ENCODE data around the gene SV2B. TPM values are rescaled to one million over a fixed set of nuclear protein-coding genes. Genes with fewer than 3 reads are reported as not detected.

SV2B gene
- total and polyA plus RNA-seq, 8 donors, result 0.06 to 1.7 (median 0.23) TPM; not detected in 3

GRCh38 chr15:91275844-91276243 is 175.8 kb downstream of the SV2B start:
- TF ChIP-seq EP300 (IDR thresholded peaks at IDR 0.05) (no peak), POLR2A (IDR thresholded peaks at IDR 0.05) (no peak), CTCF (IDR thresholded peaks at IDR 0.05) (no peak), POLR2AphosphoS5 (IDR thresholded peaks at IDR 0.05) (no peak)
- H3K27me3 ChIP-seq, result peaks cover 0 to 8% (median 0%) of the 10 kb centered on the region in 3 donors
- no peak overlapping the region for H3K4me3 ChIP-seq
- no peak for DNase-seq
- peaks cover 0 to 10% (median 2%) of the 10 kb centered on the region in 4 donors for H3K9me3 ChIP-seq
- 86 to 100% (median 94%) methylated on average over 1 of the region's 1 CpG for WGBS, 5 donors
- no peak overlapping the region for H3K27ac ChIP-seq
- H3K4me1 ChIP-seq, result peaks cover 0 to 6% (median 0%) of the 10 kb centered on the region in 4 donors
- intact Hi-C loops (cut with DNase I; ENCODE audit: low total_unique reads), result no loop called here
- H3K36me3 ChIP-seq, result no peaks in the 10 kb centered on the region

- peaks cover 0 to 10% (median 2%) of the 10 kb centered on the region in 4 donors for H3K9me3 ChIP-seq
- WGBS, 5 donors, result 86 to 91% (median 91%) methylated on average over 2 of the region's 2 CpGs
- no peak overlapping the region for H3K4me3 ChIP-seq
- H3K36me3 ChIP-seq, result no peaks in the 10 kb centered on the region
- no peak overlapping the region for H3K27ac ChIP-seq
- DNase-seq, result no peak
- no peaks in the 10 kb centered on the region for H3K4me1 ChIP-seq
- peaks cover 0 to 5% (median 0%) of the 10 kb centered on the region in 3 donors for H3K27me3 ChIP-seq
- TF ChIP-seq CTCF (IDR thresholded peaks at IDR 0.05), result no peak
- TF ChIP-seq POLR2AphosphoS5 (IDR thresholded peaks at IDR 0.05), result no peak
- TF ChIP-seq EP300 (IDR thresholded peaks at IDR 0.05), result no peak
- no peak for TF ChIP-seq POLR2A (IDR thresholded peaks at IDR 0.05)
- intact Hi-C loops (cut with DNase I; ENCODE audit: low total_unique reads), result no loop called here
These were observed 178.9 kb downstream of the SV2B start for GRCh38 chr15:91278951-91279350.

GRCh38 chr15:91279486-91279885 is 179.4 kb downstream of the SV2B start:
- Histone ChIP-seq H3K9me3 (peaks cover 0 to 10% (median 2%) of the 10 kb centered on the region in 4 donors), H3K4me1 (no peaks in the 10 kb centered on the region), H3K36me3 (no peaks in the 10 kb centered on the region), H3K27ac (no peak overlapping the region), H3K27me3 (peaks cover 0 to 5% (median 0%) of the 10 kb centered on the region in 3 donors), H3K4me3 (no peak overlapping the region)
- TF ChIP-seq EP300 (IDR thresholded peaks at IDR 0.05) (no peak), CTCF (IDR thresholded peaks at IDR 0.05) (no peak), POLR2AphosphoS5 (IDR thresholded peaks at IDR 0.05) (no peak), POLR2A (IDR thresholded peaks at IDR 0.05) (no peak)
- intact Hi-C loops (cut with DNase I; ENCODE audit: low total_unique reads), result no loop called here
- DNase-seq, result no peak
- 87 to 92% (median 90%) methylated on average over 4 of the region's 4 CpGs for WGBS, 5 donors

- DNase-seq, result no peak
- intact Hi-C loops (cut with DNase I; ENCODE audit: low total_unique reads), result no loop called here
These were observed 181.9 kb downstream of the SV2B start for GRCh38 chr15:91281947-91282346.

More at GRCh38 chr15:91281947-91282346, 181.9 kb downstream of the SV2B start:
- Histone ChIP-seq H3K4me3 (no peak overlapping the region), H3K27ac (no peak overlapping the region), H3K27me3 (peaks cover 0 to 6% (median 0%) of the 10 kb centered on the region in 3 donors), H3K36me3 (no peaks in the 10 kb centered on the region), H3K9me3 (no peaks in the 10 kb centered on the region), H3K4me1 (no peaks in the 10 kb centered on the region)
- TF ChIP-seq POLR2A (IDR thresholded peaks at IDR 0.05) (no peak), CTCF (IDR thresholded peaks at IDR 0.05) (no peak), EP300 (IDR thresholded peaks at IDR 0.05) (no peak), POLR2AphosphoS5 (IDR thresholded peaks at IDR 0.05) (no peak)
- WGBS, 5 donors, result 67 to 87% (median 80%) methylated on average over 4 of the region's 4 CpGs

Data from stomach (tissue), 9 donors.